HL-60 (cell line): ENCODE data around the gene TRPM2.

Source experiments
- DNase-seq, 2 experiments: peaks; one replicate each; pipeline ENCODE4 v3.0.0-alpha.2; 2010 to 2020; ENCODE audit warnings: low read depth in 1 of 2, low spot score in 1 of 2
- H3K27ac ChIP-seq: fragments of 250-450 bp; sonication (Bioruptor Pico); replicated peaks from 2 replicates; pipeline ENCODE4 v1.5.1; 2020; ENCODE audit warnings: mild to moderate bottlenecking, moderate library complexity
- H3K27me3 ChIP-seq: fragments of 250-450 bp; sonication (Bioruptor Pico); 2 replicates; pipeline ENCODE4 v1.5.1; 2021; ENCODE audit warnings: mild to moderate bottlenecking, moderate library complexity; ENCODE audit not compliant: insufficient read depth, poor library complexity, severe bottlenecking
- H3K4me3 ChIP-seq: replicated peaks from 2 replicates; pipeline ENCODE4 v1.5.1; 2011; ENCODE audit warnings: mild to moderate bottlenecking, control low read depth, low read length; ENCODE audit not compliant: insufficient read depth
- CTCF ChIP-seq: IDR thresholded peaks from one replicate; pipeline ENCODE4 v1.5.1; 2011; ENCODE audit warnings: low read length, control low read depth, inconsistent platforms; ENCODE audit not compliant: insufficient read depth
- GABPA ChIP-seq: IDR thresholded peaks from 2 replicates; pipeline ENCODE4 v1.6.1; 2012; ENCODE audit warnings: low read depth
- POLR2AphosphoS5 ChIP-seq: IDR thresholded peaks from 2 replicates; pipeline ENCODE4 v1.6.1; 2012; ENCODE audit warnings: low read depth
- REST ChIP-seq: IDR thresholded peaks from 2 replicates; pipeline ENCODE4 v1.6.1; 2012; ENCODE audit warnings: low read depth; ENCODE audit not compliant: insufficient replicate concordance
- SPI1 ChIP-seq: IDR thresholded peaks from 2 replicates; pipeline ENCODE4 v1.6.1; 2012; ENCODE audit warnings: low read depth, mild to moderate bottlenecking, borderline replicate concordance

Gene TRPM2

GRCh38 chr21:44461464-44462001 lies 108.1 kb downstream of the TRPM2 start:
- H3K27ac ChIP-seq: no peak overlapping the region
- TF ChIP-seq CTCF (no peak), GABPA (no peak), REST (no peak), POLR2AphosphoS5 (no peak), SPI1 (no peak)
- DNase-seq: no peak
- no peak overlapping the region for H3K4me3 ChIP-seq
- H3K27me3 ChIP-seq: no peaks in the 10 kb centered on the region

- H3K4me3 ChIP-seq: no peak overlapping the region
- TF ChIP-seq REST (no peak), GABPA (no peak), SPI1 (no peak), POLR2AphosphoS5 (no peak), CTCF (no peak)
- no peaks in the 10 kb centered on the region for H3K27me3 ChIP-seq
- DNase-seq: no peak
- no peak overlapping the region for H3K27ac ChIP-seq
Observed at GRCh38 chr21:44462086-44462833, 108.8 kb downstream of the TRPM2 start.

GRCh38 chr21:44462834-44463200 lies 109.4 kb downstream of the TRPM2 start:
- no peak overlapping the region for H3K27ac ChIP-seq
- no peaks in the 10 kb centered on the region for H3K27me3 ChIP-seq
- no peak for TF ChIP-seq CTCF
- TF ChIP-seq POLR2AphosphoS5: no peak
- no peak for TF ChIP-seq REST
- no peak for TF ChIP-seq SPI1
- TF ChIP-seq GABPA: no peak
- no peak overlapping the region for H3K4me3 ChIP-seq
- DNase-seq: no peak
